ENCODE data around the gene PAFAH1B1.
A peak's percentile ranks its signal among the peaks of the same experiment; 100 is the strongest.

PAFAH1B1 gene

DNA sequence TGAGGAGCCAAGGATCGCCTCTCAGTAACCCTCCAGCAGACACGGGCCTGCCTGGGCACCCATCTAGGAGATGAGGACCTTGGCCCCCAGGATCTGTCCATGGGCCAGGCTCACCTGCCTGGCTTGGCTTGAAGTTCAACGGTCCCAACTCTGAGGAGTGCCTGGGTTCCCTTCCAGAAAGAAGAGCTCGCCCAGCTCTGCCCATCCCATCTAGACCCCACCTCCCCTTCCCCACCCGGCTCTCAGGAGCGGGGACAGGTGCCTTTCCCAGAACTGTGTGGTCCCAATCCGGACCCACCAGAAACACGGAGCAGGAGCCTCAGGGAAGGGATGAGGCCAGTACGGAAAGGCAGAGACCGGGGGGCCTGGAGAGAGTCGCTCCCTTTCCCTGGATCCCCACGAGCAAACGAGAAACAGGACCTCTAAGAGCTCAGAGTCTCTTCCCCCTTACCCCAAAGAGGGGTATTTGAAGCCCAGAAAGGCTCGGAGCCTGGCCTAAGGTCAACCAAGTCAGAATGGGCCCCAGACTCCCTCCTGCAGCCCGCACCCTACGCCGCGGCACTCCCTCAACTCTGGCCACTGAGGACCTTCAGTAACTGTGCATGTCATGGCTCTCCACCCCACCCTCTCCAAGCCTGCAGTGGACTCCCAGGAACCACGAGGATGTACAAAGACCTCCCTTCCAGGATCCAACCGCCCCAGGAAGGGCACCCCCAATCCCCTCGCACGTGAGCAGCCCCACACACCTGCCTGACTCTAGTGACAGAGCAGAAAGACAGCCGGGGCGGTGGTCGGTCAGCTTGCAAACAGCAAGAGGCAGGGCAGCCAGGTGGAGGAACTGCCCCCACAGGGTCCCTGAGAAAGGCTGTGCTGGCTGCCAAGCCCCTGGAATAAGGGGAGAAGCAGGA is 112.7 kb downstream of the PAFAH1B1 start:
- ChIA-PET POLR2A (interaction anchor here (0.5 to 1.3 kb wide), 4 partner anchors 13 to 195 kb away, joined by 3 to 4 read pairs (median 3); no protein-coding TSS in a partner anchor), CTCF (interaction anchor here (0.6 to 1.2 kb wide), 5 partner anchors 11 to 343 kb away, joined by 3 to 5 read pairs (median 4); no protein-coding TSS in a partner anchor)
- Histone ChIP-seq H3K4me1 (ENCODE audit: control insufficient read depth, insufficient read depth, low read length) (peaks cover 13% of the 10 kb centered on the region), H3K36me3 (ENCODE audit: control insufficient read depth in 2 of 2, insufficient read depth in 1 of 2, low read length in 2 of 2) (peaks cover 4 to 35% of the 10 kb centered on the region in 2 experiments; a peak in 2 of 3 replicates), H3K27ac (ENCODE audit: extremely low read depth, low read depth, low read length) (peak overlapping the region; percentile 41; the same call in 1 of the 2 replicates), H3K9me3 (ENCODE audit: control insufficient read depth, insufficient read depth, low read depth, low read length) (no peaks in the 10 kb centered on the region), H3K4me3 (ENCODE audit: low read depth, low read length) (no peak overlapping the region)
- no peak for TF ChIP-seq ZNF19 (tag by site-specific recombination; IDR thresholded peaks at IDR 0.05; ENCODE audit: low read depth)
- TF ChIP-seq ZNF169 (tag by site-specific recombination; IDR thresholded peaks at IDR 0.05), result no peak
- no peak for TF ChIP-seq ZNF596 (tag by site-specific recombination; IDR thresholded peaks at IDR 0.05)
- TF ChIP-seq ZNF366 (tag by site-specific recombination; conservative IDR thresholded peaks at IDR 0.05), result no peak
- TF ChIP-seq ZIC2 (tag by site-specific recombination; IDR thresholded peaks at IDR 0.05), result no peak
- TF ChIP-seq, protein P1, sequence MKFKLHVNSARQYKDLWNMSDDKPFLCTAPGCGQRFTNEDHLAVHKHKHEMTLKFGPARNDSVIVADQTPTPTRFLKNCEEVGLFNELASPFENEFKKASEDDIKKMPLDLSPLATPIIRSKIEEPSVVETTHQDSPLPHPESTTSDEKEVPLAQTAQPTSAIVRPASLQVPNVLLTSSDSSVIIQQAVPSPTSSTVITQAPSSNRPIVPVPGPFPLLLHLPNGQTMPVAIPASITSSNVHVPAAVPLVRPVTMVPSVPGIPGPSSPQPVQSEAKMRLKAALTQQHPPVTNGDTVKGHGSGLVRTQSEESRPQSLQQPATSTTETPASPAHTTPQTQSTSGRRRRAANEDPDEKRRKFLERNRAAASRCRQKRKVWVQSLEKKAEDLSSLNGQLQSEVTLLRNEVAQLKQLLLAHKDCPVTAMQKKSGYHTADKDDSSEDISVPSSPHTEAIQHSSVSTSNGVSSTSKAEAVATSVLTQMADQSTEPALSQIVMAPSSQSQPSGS (tag by site-specific recombination; IDR thresholded peaks at IDR 0.05; ENCODE audit: low read depth), result no peak
- no peak for TF ChIP-seq HOXD13 (CRISPR knock-in tag; IDR thresholded peaks at IDR 0.05; ENCODE audit: borderline replicate concordance)
- TF ChIP-seq HOXC10 (CRISPR knock-in tag; IDR thresholded peaks at IDR 0.05), result no peak
- TF ChIP-seq ZNF560 (tag by site-specific recombination; IDR thresholded peaks at IDR 0.05; ENCODE audit: borderline replicate concordance), result no peak
- TF ChIP-seq, protein P2, sequence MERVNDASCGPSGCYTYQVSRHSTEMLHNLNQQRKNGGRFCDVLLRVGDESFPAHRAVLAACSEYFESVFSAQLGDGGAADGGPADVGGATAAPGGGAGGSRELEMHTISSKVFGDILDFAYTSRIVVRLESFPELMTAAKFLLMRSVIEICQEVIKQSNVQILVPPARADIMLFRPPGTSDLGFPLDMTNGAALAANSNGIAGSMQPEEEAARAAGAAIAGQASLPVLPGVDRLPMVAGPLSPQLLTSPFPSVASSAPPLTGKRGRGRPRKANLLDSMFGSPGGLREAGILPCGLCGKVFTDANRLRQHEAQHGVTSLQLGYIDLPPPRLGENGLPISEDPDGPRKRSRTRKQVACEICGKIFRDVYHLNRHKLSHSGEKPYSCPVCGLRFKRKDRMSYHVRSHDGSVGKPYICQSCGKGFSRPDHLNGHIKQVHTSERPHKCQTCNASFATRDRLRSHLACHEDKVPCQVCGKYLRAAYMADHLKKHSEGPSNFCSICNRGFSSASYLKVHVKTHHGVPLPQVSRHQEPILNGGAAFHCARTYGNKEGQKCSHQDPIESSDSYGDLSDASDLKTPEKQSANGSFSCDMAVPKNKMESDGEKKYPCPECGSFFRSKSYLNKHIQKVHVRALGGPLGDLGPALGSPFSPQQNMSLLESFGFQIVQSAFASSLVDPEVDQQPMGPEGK (tag by site-specific recombination; IDR thresholded peaks at IDR 0.05), result no peak
- TF ChIP-seq ZNF514 (tag by site-specific recombination; IDR thresholded peaks at IDR 0.05), result no peak
- TF ChIP-seq, protein P3, sequence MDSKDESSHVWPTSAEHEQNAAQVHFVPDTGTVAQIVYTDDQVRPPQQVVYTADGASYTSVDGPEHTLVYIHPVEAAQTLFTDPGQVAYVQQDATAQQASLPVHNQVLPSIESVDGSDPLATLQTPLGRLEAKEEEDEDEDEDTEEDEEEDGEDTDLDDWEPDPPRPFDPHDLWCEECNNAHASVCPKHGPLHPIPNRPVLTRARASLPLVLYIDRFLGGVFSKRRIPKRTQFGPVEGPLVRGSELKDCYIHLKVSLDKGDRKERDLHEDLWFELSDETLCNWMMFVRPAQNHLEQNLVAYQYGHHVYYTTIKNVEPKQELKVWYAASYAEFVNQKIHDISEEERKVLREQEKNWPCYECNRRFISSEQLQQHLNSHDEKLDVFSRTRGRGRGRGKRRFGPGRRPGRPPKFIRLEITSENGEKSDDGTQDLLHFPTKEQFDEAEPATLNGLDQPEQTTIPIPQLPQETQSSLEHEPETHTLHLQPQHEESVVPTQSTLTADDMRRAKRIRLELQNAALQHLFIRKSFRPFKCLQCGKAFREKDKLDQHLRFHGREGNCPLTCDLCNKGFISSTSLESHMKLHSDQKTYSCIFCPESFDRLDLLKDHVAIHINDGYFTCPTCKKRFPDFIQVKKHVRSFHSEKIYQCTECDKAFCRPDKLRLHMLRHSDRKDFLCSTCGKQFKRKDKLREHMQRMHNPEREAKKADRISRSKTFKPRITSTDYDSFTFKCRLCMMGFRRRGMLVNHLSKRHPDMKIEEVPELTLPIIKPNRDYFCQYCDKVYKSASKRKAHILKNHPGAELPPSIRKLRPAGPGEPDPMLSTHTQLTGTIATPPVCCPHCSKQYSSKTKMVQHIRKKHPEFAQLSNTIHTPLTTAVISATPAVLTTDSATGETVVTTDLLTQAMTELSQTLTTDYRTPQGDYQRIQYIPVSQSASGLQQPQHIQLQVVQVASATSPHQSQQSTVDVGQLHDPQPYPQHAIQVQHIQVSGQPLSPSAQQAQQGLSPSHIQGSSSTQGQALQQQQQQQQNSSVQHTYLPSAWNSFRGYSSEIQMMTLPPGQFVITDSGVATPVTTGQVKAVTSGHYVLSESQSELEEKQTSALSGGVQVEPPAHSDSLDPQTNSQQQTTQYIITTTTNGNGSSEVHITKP (tag by site-specific recombination; IDR thresholded peaks at IDR 0.05), result no peak
- no peak for TF ChIP-seq ZNF184 (tag by site-specific recombination; IDR thresholded peaks at IDR 0.05)
- TF ChIP-seq, protein P4, sequence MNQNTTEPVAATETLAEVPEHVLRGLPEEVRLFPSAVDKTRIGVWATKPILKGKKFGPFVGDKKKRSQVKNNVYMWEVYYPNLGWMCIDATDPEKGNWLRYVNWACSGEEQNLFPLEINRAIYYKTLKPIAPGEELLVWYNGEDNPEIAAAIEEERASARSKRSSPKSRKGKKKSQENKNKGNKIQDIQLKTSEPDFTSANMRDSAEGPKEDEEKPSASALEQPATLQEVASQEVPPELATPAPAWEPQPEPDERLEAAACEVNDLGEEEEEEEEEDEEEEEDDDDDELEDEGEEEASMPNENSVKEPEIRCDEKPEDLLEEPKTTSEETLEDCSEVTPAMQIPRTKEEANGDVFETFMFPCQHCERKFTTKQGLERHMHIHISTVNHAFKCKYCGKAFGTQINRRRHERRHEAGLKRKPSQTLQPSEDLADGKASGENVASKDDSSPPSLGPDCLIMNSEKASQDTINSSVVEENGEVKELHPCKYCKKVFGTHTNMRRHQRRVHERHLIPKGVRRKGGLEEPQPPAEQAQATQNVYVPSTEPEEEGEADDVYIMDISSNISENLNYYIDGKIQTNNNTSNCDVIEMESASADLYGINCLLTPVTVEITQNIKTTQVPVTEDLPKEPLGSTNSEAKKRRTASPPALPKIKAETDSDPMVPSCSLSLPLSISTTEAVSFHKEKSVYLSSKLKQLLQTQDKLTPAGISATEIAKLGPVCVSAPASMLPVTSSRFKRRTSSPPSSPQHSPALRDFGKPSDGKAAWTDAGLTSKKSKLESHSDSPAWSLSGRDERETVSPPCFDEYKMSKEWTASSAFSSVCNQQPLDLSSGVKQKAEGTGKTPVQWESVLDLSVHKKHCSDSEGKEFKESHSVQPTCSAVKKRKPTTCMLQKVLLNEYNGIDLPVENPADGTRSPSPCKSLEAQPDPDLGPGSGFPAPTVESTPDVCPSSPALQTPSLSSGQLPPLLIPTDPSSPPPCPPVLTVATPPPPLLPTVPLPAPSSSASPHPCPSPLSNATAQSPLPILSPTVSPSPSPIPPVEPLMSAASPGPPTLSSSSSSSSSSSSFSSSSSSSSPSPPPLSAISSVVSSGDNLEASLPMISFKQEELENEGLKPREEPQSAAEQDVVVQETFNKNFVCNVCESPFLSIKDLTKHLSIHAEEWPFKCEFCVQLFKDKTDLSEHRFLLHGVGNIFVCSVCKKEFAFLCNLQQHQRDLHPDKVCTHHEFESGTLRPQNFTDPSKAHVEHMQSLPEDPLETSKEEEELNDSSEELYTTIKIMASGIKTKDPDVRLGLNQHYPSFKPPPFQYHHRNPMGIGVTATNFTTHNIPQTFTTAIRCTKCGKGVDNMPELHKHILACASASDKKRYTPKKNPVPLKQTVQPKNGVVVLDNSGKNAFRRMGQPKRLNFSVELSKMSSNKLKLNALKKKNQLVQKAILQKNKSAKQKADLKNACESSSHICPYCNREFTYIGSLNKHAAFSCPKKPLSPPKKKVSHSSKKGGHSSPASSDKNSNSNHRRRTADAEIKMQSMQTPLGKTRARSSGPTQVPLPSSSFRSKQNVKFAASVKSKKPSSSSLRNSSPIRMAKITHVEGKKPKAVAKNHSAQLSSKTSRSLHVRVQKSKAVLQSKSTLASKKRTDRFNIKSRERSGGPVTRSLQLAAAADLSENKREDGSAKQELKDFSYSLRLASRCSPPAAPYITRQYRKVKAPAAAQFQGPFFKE (tag by site-specific recombination; IDR thresholded peaks at IDR 0.05; ENCODE audit: borderline replicate concordance), result no peak
- TF ChIP-seq ZNF157 (tag by site-specific recombination; IDR thresholded peaks at IDR 0.05), result no peak
- TF ChIP-seq ZNF843 (tag by site-specific recombination; IDR thresholded peaks at IDR 0.05), result no peak
- TF ChIP-seq SALL2 (tag by site-specific recombination; IDR thresholded peaks at IDR 0.05; ENCODE audit: borderline replicate concordance), result no peak
- no peak for TF ChIP-seq ZNF302 (tag by site-specific recombination; IDR thresholded peaks at IDR 0.05; ENCODE audit: low read depth)

All from HEK293 (cell line).